KMS-11 (cell line): ENCODE data around the gene COQ10B.
"Not testable (repeated sequence)": the region's sequence is repeated elsewhere in the genome, so short reads cannot be mapped to it uniquely, and the experiment has no call there.

Source experiments
- H2AFZ ChIP-seq: fragments of 200-600 bp; sonication (generic); 2 replicates; pipeline ENCODE4 v1.6.1; 2016; ENCODE audit warnings: antibody characterized with exemption, mixed run types, low read depth
- H3K27ac ChIP-seq: fragments of 200-600 bp; sonication (generic); 2 replicates; pipeline ENCODE4 v1.6.1; 2016; ENCODE audit warnings: mild to moderate bottlenecking, mixed run types
- H3K27me3 ChIP-seq: fragments of 200-600 bp; sonication (generic); 2 replicates; pipeline ENCODE4 v1.6.1; 2017; ENCODE audit warnings: mild to moderate bottlenecking, low read depth, mixed run types, moderate library complexity; ENCODE audit not compliant: insufficient read depth
- H3K36me3 ChIP-seq: fragments of 200-600 bp; sonication (generic); 2 replicates; pipeline ENCODE4 v1.6.1; 2017; ENCODE audit warnings: mild to moderate bottlenecking, mixed run types; ENCODE audit not compliant: insufficient read depth
- H3K4me1 ChIP-seq: fragments of 200-600 bp; sonication (generic); 2 replicates; pipeline ENCODE4 v1.6.1; 2016; ENCODE audit warnings: mild to moderate bottlenecking, low read depth, mixed run types; ENCODE audit not compliant: poor library complexity, severe bottlenecking
- H3K4me2 ChIP-seq: fragments of 200-600 bp; sonication (generic); 2 replicates; pipeline ENCODE4 v1.7.0; 2016; ENCODE audit warnings: mild to moderate bottlenecking, mixed run types
- H3K4me3 ChIP-seq: fragments of 200-600 bp; sonication (generic); IDR thresholded peaks from 2 replicates; pipeline ENCODE4 v1.6.1; 2017; ENCODE audit warnings: low read depth, low read length, mixed read lengths; ENCODE audit not compliant: insufficient read depth
- H3K79me2 ChIP-seq: fragments of 200-600 bp; sonication (generic); 2 replicates; pipeline ENCODE4 v1.6.1; 2016; ENCODE audit warnings: low read depth, mixed run types; ENCODE audit not compliant: insufficient read depth
- H3K9ac ChIP-seq: fragments of 200-600 bp; sonication (generic); 2 replicates; pipeline ENCODE4 v1.6.1; 2016; ENCODE audit warnings: mild to moderate bottlenecking, mixed run types
- H4K20me1 ChIP-seq: fragments of 200-600 bp; sonication (generic); 2 replicates; pipeline ENCODE4 v1.6.1; 2016; ENCODE audit warnings: mild to moderate bottlenecking, mixed run types; ENCODE audit not compliant: insufficient read depth
- CTCF ChIP-seq: fragments of 200-600 bp; sonication (generic); conservative IDR thresholded peaks from 2 replicates; pipeline ENCODE4 v1.6.1; 2017; ENCODE audit warnings: low read depth, mild to moderate bottlenecking, antibody characterized with exemption, low read length, moderate library complexity, mixed read lengths

The COQ10B gene

DNA sequence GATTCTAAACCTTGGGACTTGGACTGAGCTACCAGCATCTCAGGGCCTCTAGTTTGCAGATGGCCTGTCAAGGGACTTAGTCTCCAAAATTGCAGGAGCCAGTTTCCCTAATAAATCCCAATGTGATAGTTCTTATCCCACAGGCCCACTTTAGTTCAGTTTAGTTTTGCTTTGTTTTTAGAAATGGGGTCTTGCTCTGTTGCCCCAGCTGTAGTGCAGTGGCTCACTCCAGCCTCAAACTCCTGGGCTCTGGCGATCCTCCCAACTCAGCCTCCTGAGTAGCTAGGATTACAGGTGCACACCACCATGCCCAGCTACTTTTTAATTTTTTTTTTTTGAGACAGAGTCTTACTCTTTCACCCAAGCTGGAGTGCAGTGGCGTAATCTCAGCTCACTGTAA, 16.0 kb upstream of the COQ10B start:
- Histone ChIP-seq H4K20me1 (no peaks in the 10 kb centered on the region), H3K27me3 (no peaks in the 10 kb centered on the region), H2AFZ (no peak overlapping the region), H3K4me2 (no peak overlapping the region), H3K4me3 (no peak overlapping the region), H3K27ac (no peak overlapping the region), H3K4me1 (peaks cover 22% of the 10 kb centered on the region), H3K79me2 (peaks cover 29% of the 10 kb centered on the region), H3K36me3 (no peaks in the 10 kb centered on the region), H3K9ac (no peak overlapping the region)
- no peak for TF ChIP-seq CTCF

- H3K36me3 ChIP-seq, result no peaks in the 10 kb centered on the region
- no peaks in the 10 kb centered on the region for H3K4me1 ChIP-seq
- no peak overlapping the region for H3K9ac ChIP-seq
- no peaks in the 10 kb centered on the region for H3K79me2 ChIP-seq
- no peak overlapping the region for H3K4me3 ChIP-seq
- no peak for TF ChIP-seq CTCF
- no peaks in the 10 kb centered on the region for H3K27me3 ChIP-seq
- H3K4me2 ChIP-seq, result no peak overlapping the region
- no peak overlapping the region for H2AFZ ChIP-seq
- H4K20me1 ChIP-seq, result no peaks in the 10 kb centered on the region
- no peak overlapping the region for H3K27ac ChIP-seq
Observed at GRCh38 chr2:197442857-197443256, 10.5 kb upstream of the COQ10B start.

GRCh38 chr2:197445746-197446145, 7.6 kb upstream of the COQ10B start:
- no peaks in the 10 kb centered on the region for H3K27me3 ChIP-seq
- no peak overlapping the region for H3K9ac ChIP-seq
- no peak overlapping the region for H3K4me2 ChIP-seq
- H3K79me2 ChIP-seq, result no peaks in the 10 kb centered on the region
- H4K20me1 ChIP-seq, result no peaks in the 10 kb centered on the region
- no peak for TF ChIP-seq CTCF
- H3K36me3 ChIP-seq, result no peaks in the 10 kb centered on the region
- no peaks in the 10 kb centered on the region for H3K4me1 ChIP-seq
- no peak overlapping the region for H3K27ac ChIP-seq
- no peak overlapping the region for H3K4me3 ChIP-seq
- H2AFZ ChIP-seq, result no peak overlapping the region

DNA sequence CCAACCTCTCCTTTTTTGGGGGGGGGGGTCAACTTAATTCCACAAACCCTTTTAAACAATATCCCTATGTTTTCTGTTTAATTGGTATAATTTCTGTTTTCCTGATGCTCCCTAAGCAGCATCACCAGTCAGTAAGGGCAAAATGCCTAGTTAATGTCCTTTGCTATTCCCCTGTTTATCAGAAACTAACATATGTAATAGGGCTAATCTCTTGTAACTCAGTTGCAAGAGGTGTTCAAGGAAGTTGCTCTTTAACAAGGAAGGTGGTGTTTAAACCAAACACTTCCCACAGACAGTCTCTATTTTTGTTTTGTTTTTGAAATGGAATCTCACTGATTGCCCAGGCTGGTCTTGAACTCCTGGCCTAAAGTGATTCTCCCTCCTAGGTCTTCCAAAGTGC, 6.5 kb upstream of the COQ10B start:
- Histone ChIP-seq H3K4me3 (no peak overlapping the region), H3K27ac (no peak overlapping the region), H3K9ac (no peak overlapping the region), H4K20me1 (no peaks in the 10 kb centered on the region), H3K27me3 (no peaks in the 10 kb centered on the region), H3K36me3 (no peaks in the 10 kb centered on the region), H3K4me1 (no peaks in the 10 kb centered on the region), H3K79me2 (no peaks in the 10 kb centered on the region), H2AFZ (no peak overlapping the region), H3K4me2 (no peak overlapping the region)
- no peak for TF ChIP-seq CTCF

GRCh38 chr2:197450465-197450864, 2.9 kb upstream of the COQ10B start:
- Histone ChIP-seq H3K79me2 (peaks cover 18% of the 10 kb centered on the region), H3K9ac (no peak overlapping the region), H3K27ac (no peak overlapping the region), H3K36me3 (no peaks in the 10 kb centered on the region), H3K4me1 (peaks cover 20% of the 10 kb centered on the region), H2AFZ (no peak overlapping the region), H3K4me2 (no peak overlapping the region), H4K20me1 (no peaks in the 10 kb centered on the region), H3K4me3 (no peak overlapping the region), H3K27me3 (no peaks in the 10 kb centered on the region)
- TF ChIP-seq CTCF, result no peak

DNA sequence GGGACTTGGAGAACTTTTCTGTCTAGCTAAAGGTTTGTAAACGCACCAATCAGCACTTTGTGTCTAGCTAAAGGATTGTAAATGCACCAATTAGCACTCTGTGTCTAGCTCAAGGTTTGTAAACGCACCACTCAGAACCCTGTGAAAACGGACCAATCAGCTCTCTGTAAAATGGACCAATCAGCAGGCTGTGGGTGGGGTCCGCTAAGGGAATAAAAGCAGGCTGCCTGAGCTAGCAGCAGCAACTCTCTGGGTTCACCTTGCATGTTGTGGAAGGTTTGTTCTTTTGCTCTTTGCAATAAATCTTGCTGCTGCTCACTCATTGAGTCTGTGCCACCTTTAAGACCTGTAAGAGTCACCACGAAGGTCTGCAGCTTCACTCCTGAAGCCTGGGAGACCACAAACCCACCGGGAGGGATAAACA, 2.4 kb upstream of the COQ10B start:
- H3K27me3 ChIP-seq, H3K9ac ChIP-seq, H3K4me3 ChIP-seq, H3K36me3 ChIP-seq, H3K4me2 ChIP-seq, H4K20me1 ChIP-seq, H2AFZ ChIP-seq, H3K27ac ChIP-seq: not testable (repeated sequence)
- peaks cover 20% of the 10 kb centered on the region for H3K4me1 ChIP-seq
- H3K79me2 ChIP-seq, result peaks cover 22% of the 10 kb centered on the region
